ENCODE results near the gene IL17RC.

Gene IL17RC

GRCh38 chr3:9928158-9928557 lies 11.3 kb downstream of the IL17RC start:
- no peaks in the 10 kb centered on the region; the same call in none of the 2 replicates for H3K27me3 ChIP-seq (replicated peaks; ENCODE audit: control insufficient read depth, insufficient read depth, low read length)
- no peak overlapping the region for H3K4me3 ChIP-seq (replicated peaks; ENCODE audit: low read depth, low read length)
- no peaks in the 10 kb centered on the region for H3K36me3 ChIP-seq (ENCODE audit: control insufficient read depth, insufficient read depth, low read length)
- no peak for DNase-seq (ENCODE audit: extremely low read depth, insufficient read length)
- TF ChIP-seq, protein P1, sequence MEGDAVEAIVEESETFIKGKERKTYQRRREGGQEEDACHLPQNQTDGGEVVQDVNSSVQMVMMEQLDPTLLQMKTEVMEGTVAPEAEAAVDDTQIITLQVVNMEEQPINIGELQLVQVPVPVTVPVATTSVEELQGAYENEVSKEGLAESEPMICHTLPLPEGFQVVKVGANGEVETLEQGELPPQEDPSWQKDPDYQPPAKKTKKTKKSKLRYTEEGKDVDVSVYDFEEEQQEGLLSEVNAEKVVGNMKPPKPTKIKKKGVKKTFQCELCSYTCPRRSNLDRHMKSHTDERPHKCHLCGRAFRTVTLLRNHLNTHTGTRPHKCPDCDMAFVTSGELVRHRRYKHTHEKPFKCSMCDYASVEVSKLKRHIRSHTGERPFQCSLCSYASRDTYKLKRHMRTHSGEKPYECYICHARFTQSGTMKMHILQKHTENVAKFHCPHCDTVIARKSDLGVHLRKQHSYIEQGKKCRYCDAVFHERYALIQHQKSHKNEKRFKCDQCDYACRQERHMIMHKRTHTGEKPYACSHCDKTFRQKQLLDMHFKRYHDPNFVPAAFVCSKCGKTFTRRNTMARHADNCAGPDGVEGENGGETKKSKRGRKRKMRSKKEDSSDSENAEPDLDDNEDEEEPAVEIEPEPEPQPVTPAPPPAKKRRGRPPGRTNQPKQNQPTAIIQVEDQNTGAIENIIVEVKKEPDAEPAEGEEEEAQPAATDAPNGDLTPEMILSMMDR (IDR thresholded peaks at IDR 0.05; ENCODE audit: insufficient read depth, low read length, poor library complexity, severe bottlenecking) = no peak

DNA sequence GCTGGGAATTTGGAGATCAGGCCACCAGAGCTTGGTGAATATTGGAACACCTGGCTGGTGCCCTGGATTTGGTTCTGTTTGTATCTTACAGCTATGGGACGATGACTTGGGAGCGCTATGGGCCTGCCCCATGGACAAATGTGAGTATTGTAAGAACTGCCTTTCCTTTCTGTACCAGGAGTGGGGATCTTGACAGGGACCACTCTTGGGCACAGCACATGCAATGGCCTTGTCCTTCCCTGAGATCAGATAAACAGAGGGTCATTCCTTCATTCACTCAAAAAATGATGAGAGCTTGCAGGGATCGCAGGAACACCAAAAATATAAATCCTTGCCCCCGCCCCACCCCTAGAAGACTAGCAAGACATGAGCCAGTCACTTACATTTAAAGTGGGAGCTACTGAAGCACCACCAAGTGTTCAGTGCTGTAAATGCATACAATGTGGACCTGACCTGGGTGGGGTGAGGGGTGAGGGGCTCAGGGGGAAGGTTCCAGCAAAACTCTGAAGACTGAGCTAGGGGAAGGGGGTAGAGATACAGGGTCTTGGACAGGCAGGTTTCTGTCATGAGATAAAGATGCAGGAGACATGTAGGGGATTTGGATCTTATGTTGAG lies 14.0 kb downstream of the IL17RC start:
- H3K27me3 ChIP-seq (replicated peaks; ENCODE audit: control insufficient read depth, insufficient read depth, low read length) = no peaks in the 10 kb centered on the region; the same call in none of the 2 replicates
- TF ChIP-seq, protein P1 (IDR thresholded peaks at IDR 0.05; ENCODE audit: insufficient read depth, low read length, poor library complexity, severe bottlenecking) = peak; percentile 14
- no peak overlapping the region for H3K4me3 ChIP-seq (replicated peaks; ENCODE audit: low read depth, low read length)
- DNase-seq (ENCODE audit: extremely low read depth, insufficient read length) = no peak
- H3K36me3 ChIP-seq (ENCODE audit: control insufficient read depth, insufficient read depth, low read length) = peaks cover 2% of the 10 kb centered on the region; the same call in 1 of the 2 replicates

DNA sequence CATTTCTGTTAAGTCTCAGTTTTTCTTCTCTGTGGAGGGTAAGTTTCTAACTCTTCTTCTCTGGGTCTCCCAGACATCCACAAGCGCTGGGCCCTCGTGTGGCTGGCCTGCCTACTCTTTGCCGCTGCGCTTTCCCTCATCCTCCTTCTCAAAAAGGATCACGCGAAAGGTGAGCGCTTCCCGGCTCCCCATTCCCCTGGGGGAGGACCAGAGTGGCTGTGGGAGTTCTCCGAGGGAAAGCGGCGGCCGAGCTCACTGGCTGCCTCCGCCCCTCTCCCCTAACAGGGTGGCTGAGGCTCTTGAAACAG lies 15.6 kb downstream of the IL17RC start:
- H3K4me3 ChIP-seq (replicated peaks; ENCODE audit: low read depth, low read length) = peak overlapping the region; percentile 78
- DNase-seq (ENCODE audit: extremely low read depth, insufficient read length) = no peak
- H3K36me3 ChIP-seq (ENCODE audit: control insufficient read depth, insufficient read depth, low read length) = peaks cover 5% of the 10 kb centered on the region
- H3K27me3 ChIP-seq (replicated peaks; ENCODE audit: control insufficient read depth, insufficient read depth, low read length) = no peaks in the 10 kb centered on the region; the same call in none of the 2 replicates
- TF ChIP-seq, protein P1 (IDR thresholded peaks at IDR 0.05; ENCODE audit: insufficient read depth, low read length, poor library complexity, severe bottlenecking) = no peak

GRCh38 chr3:9932843-9933560 lies 16.1 kb downstream of the IL17RC start:
- DNase-seq (ENCODE audit: extremely low read depth, insufficient read length) = peak; percentile 93
- H3K36me3 ChIP-seq (ENCODE audit: control insufficient read depth, insufficient read depth, low read length) = peaks cover 9% of the 10 kb centered on the region
- H3K27me3 ChIP-seq (replicated peaks; ENCODE audit: control insufficient read depth, insufficient read depth, low read length) = no peaks in the 10 kb centered on the region; the same call in none of the 2 replicates
- TF ChIP-seq, protein P1 (IDR thresholded peaks at IDR 0.05; ENCODE audit: insufficient read depth, low read length, poor library complexity, severe bottlenecking) = peak; percentile 90
- peak overlapping the region; percentile 78 for H3K4me3 ChIP-seq (replicated peaks; ENCODE audit: low read depth, low read length)

GRCh38 chr3:9933561-9934234 lies 16.8 kb downstream of the IL17RC start, which contains the start of gene CRELD1:
Gene CRELD1 (plus strand): TSS chr3:9933834. CDS start chr3:9934439, 605 bp downstream.
- Histone ChIP-seq H3K36me3 (ENCODE audit: control insufficient read depth, insufficient read depth, low read length) (peaks cover 9% of the 10 kb centered on the region), H3K4me3 (replicated peaks; ENCODE audit: low read depth, low read length) (peak within 1 kb of the TSS; percentile 78), H3K27me3 (replicated peaks; ENCODE audit: control insufficient read depth, insufficient read depth, low read length) (no peaks in the 10 kb centered on the region; the same call in 1 of the 2 replicates)
- DNase-seq (ENCODE audit: extremely low read depth, insufficient read length) = peak; percentile 97
- TF ChIP-seq, protein P1 (IDR thresholded peaks at IDR 0.05; ENCODE audit: insufficient read depth, low read length, poor library complexity, severe bottlenecking) = no peak

All from GM06990 (cell line).